PC-9 (cell line): ENCODE data around the gene CXorf58. TPM values are rescaled to one million over a fixed set of nuclear protein-coding genes. Genes with fewer than 3 reads are reported as not detected.
"Not testable (repeated sequence)": the region's sequence is repeated elsewhere in the genome, so short reads cannot be mapped to it uniquely, and the experiment has no call there.

Experiments
- BruUV-seq: library from RNA; stranded (reverse); fragments of 400-500 nt; replicated peaks from 2 replicates; lab custom pipeline; 2021; lab: Mats Ljungman, UMichigan
- CTCF ChIA-PET: fragments of 300-600 bp; sonication (Branson Sonifier 250); formaldehyde crosslinking; loops from one replicate; lab custom pipeline; 2022; ENCODE audit warnings: antibody characterized with exemption; lab: Charles Lee
- POLR2A ChIA-PET: fragments of 300-600 bp; sonication (Branson Sonifier 250); formaldehyde crosslinking; loops from one replicate; lab custom pipeline; 2022; ENCODE audit warnings: antibody characterized with exemption; ENCODE audit not compliant: unreplicated experiment; lab: Charles Lee
- DNase-seq, 2 experiments: peaks; one replicate each; pipeline versions ENCODE4 v3.0.0 to v3.0.0-alpha.2; 2015 to 2022; ENCODE audit warnings: mixed read lengths in 1 of 2
- H2AFZ ChIP-seq: fragments of 200-600 bp; sonication (generic); 2 replicates; pipeline ENCODE4 v1.8.1; 2017; ENCODE audit warnings: antibody characterized with exemption
- H3F3A ChIP-seq: fragments of 200-600 bp; sonication (generic); 2 replicates; pipeline ENCODE4 v1.8.1; 2017; ENCODE audit warnings: antibody characterized with exemption, mild to moderate bottlenecking, low read depth; ENCODE audit not compliant: insufficient read depth
- H3K27ac ChIP-seq: fragments of 200-600 bp; sonication (generic); 2 replicates; pipeline ENCODE4 v1.6.1; 2016; ENCODE audit warnings: mixed run types
- H3K27me3 ChIP-seq: fragments of 200-600 bp; sonication (generic); 2 replicates; pipeline ENCODE4 v1.6.1; 2016; ENCODE audit warnings: low read depth, mixed run types; ENCODE audit not compliant: insufficient read depth
- H3K36me3 ChIP-seq: fragments of 200-600 bp; sonication (generic); 2 replicates; pipeline ENCODE4 v1.6.1; 2016; ENCODE audit warnings: low read depth, mixed run types
- H3K4me1 ChIP-seq: fragments of 200-600 bp; sonication (generic); replicated peaks from 2 replicates; pipeline ENCODE4 v1.6.1; 2016; ENCODE audit warnings: mixed run types; ENCODE audit not compliant: insufficient read depth
- H3K4me2 ChIP-seq: fragments of 200-600 bp; sonication (generic); 2 replicates; pipeline ENCODE4 v1.6.1; 2017; ENCODE audit warnings: mixed run types
- H3K4me3 ChIP-seq: fragments of 200-600 bp; sonication (generic); 2 replicates; pipeline ENCODE4 v1.6.1; 2016; ENCODE audit warnings: mixed run types
- H3K79me2 ChIP-seq: fragments of 200-600 bp; sonication (generic); 2 replicates; pipeline ENCODE4 v1.6.1; 2017; ENCODE audit warnings: low read depth, mixed run types
- H3K9me2 ChIP-seq: fragments of 200-600 bp; sonication (generic); 2 replicates; pipeline ENCODE4 v1.8.1; 2017; ENCODE audit warnings: mild to moderate bottlenecking; ENCODE audit not compliant: insufficient read depth
- H3K9me3 ChIP-seq: fragments of 200-600 bp; sonication (generic); 2 replicates; pipeline ENCODE4 v1.8.1; 2016; ENCODE audit warnings: low read depth; ENCODE audit not compliant: insufficient read depth
- H4K20me1 ChIP-seq: fragments of 200-600 bp; sonication (generic); 2 replicates; pipeline ENCODE4 v1.8.1; 2017; ENCODE audit not compliant: insufficient read depth
- CTCF ChIP-seq: fragments of 200-600 bp; sonication (generic); conservative IDR thresholded peaks from 2 replicates; pipeline ENCODE4 v1.6.1; 2017; ENCODE audit warnings: mixed run types, antibody characterized with exemption, mild to moderate bottlenecking, moderate library complexity
- EZH2 ChIP-seq: fragments of 200-600 bp; sonication (generic); IDR thresholded peaks from 2 replicates; pipeline ENCODE4 v1.8.0; 2017; ENCODE audit warnings: antibody characterized with exemption, low read depth
- intact Hi-C: fragments of 100-400 bp; cut with micrococcal nuclease; formaldehyde crosslinking; loops from one replicate; pipeline ENCODE4 v1.10.0; 2022; ENCODE audit not compliant: unreplicated experiment
- total RNA-seq: library from RNA; stranded (reverse); gene quantifications from 2 replicates; pipeline ENCODE4 v1.2.3, GENCODE V29; 2021

Gene CXorf58
- total RNA-seq, 1 experiment from 2014 or later, result 0.20 TPM

GRCh38 chrX:23964191-23964590, 56.4 kb downstream of the CXorf58 start:
- no peaks in the 10 kb centered on the region for H3K9me2 ChIP-seq
- H3K9me3 ChIP-seq, result no peaks in the 10 kb centered on the region
- H3K79me2 ChIP-seq, result no peaks in the 10 kb centered on the region
- TF ChIP-seq CTCF, result no peak
- no peak for TF ChIP-seq EZH2
- no peaks in the 10 kb centered on the region for H3K4me1 ChIP-seq
- H2AFZ ChIP-seq, result no peak overlapping the region
- ChIA-PET CTCF (no interaction called here), POLR2A (no interaction called here)
- H3K27me3 ChIP-seq, result no peaks in the 10 kb centered on the region
- H3K36me3 ChIP-seq, result no peaks in the 10 kb centered on the region
- BruUV-seq, result no TSS peak
- H3K4me2 ChIP-seq, result no peak overlapping the region
- intact Hi-C loops, result no loop called here
- DNase-seq, result no peak
- H3K27ac ChIP-seq, result no peak overlapping the region
- no peaks in the 10 kb centered on the region for H3F3A ChIP-seq
- H3K4me3 ChIP-seq, result no peak overlapping the region
- H4K20me1 ChIP-seq, result no peaks in the 10 kb centered on the region

GRCh38 chrX:23965630-23966029, 57.8 kb downstream of the CXorf58 start:
- H3F3A ChIP-seq, POLR2A ChIA-PET, H3K4me1 ChIP-seq, H3K79me2 ChIP-seq, BruUV-seq, H3K27me3 ChIP-seq, H2AFZ ChIP-seq, H3K9me2 ChIP-seq, CTCF ChIA-PET, H4K20me1 ChIP-seq, DNase-seq, H3K4me3 ChIP-seq, intact Hi-C loops, H3K9me3 ChIP-seq, H3K27ac ChIP-seq, H3K36me3 ChIP-seq, H3K4me2 ChIP-seq: not testable (repeated sequence)

- Histone ChIP-seq H3K9me2 (no peaks in the 10 kb centered on the region), H4K20me1 (no peaks in the 10 kb centered on the region), H2AFZ (no peak overlapping the region), H3K79me2 (no peaks in the 10 kb centered on the region), H3K27ac (no peak overlapping the region), H3F3A (no peaks in the 10 kb centered on the region), H3K4me2 (no peak overlapping the region), H3K36me3 (no peaks in the 10 kb centered on the region), H3K9me3 (no peaks in the 10 kb centered on the region), H3K4me3 (no peak overlapping the region), H3K27me3 (no peaks in the 10 kb centered on the region), H3K4me1 (no peaks in the 10 kb centered on the region)
- ChIA-PET POLR2A (no interaction called here), CTCF (no interaction called here)
- no peak for TF ChIP-seq EZH2
- TF ChIP-seq CTCF, result no peak
- intact Hi-C loops, result no loop called here
- no peak for DNase-seq
- BruUV-seq, result no TSS peak
Observed at GRCh38 chrX:23978491-23978890, 70.7 kb downstream of the CXorf58 start.

- ChIA-PET CTCF (no interaction called here), POLR2A (no interaction called here)
- Histone ChIP-seq H3K4me2 (no peak overlapping the region), H4K20me1 (no peaks in the 10 kb centered on the region), H3K36me3 (no peaks in the 10 kb centered on the region), H3K4me3 (no peak overlapping the region), H3K9me2 (no peaks in the 10 kb centered on the region), H2AFZ (no peak overlapping the region), H3K27ac (no peak overlapping the region), H3K4me1 (no peaks in the 10 kb centered on the region), H3K27me3 (no peaks in the 10 kb centered on the region), H3K9me3 (no peaks in the 10 kb centered on the region), H3K79me2 (no peaks in the 10 kb centered on the region), H3F3A (no peaks in the 10 kb centered on the region)
- TF ChIP-seq CTCF, result no peak
- no peak for TF ChIP-seq EZH2
- no peak for DNase-seq
- BruUV-seq, result no TSS peak
- intact Hi-C loops, result no loop called here
Observed at GRCh38 chrX:23980011-23980441, 72.2 kb downstream of the CXorf58 start.
